Chondrocyte (in vitro differentiated cells): Measurements from ENCODE around the gene ATP2B2. TPM values are rescaled to one million over a fixed set of nuclear protein-coding genes. Genes with fewer than 3 reads are reported as not detected.
A peak's percentile ranks its signal among the peaks of the same experiment; 100 is the strongest.

Source experiments
- DNase-seq: peaks from one replicate; pipeline ENCODE4 v3.0.0; 2021; ENCODE audit warnings: mixed read lengths, low spot score
- H3K27ac Mint-ChIP-seq: one replicate; pipeline ENCODE4 v1.8.0; 2021; ENCODE audit warnings: mild to moderate bottlenecking, moderate library complexity, mixed read lengths; ENCODE audit not compliant: unreplicated experiment
- H3K27me3 Mint-ChIP-seq: 2 replicates; pipeline ENCODE4 v1.8.0; 2021; ENCODE audit warnings: low read depth, mixed read lengths
- H3K36me3 Mint-ChIP-seq: 2 replicates; pipeline ENCODE4 v1.8.0; 2021; ENCODE audit warnings: low read depth, mixed read lengths
- H3K4me1 Mint-ChIP-seq: 2 replicates; pipeline ENCODE4 v1.8.0; 2021; ENCODE audit warnings: low read depth, mild to moderate bottlenecking, mixed read lengths
- H3K4me3 Mint-ChIP-seq: one replicate; pipeline ENCODE4 v1.8.0; 2021; ENCODE audit warnings: mild to moderate bottlenecking, moderate library complexity, mixed read lengths; ENCODE audit not compliant: unreplicated experiment
- H3K9me3 Mint-ChIP-seq: 2 replicates; pipeline ENCODE4 v1.8.0; 2021; ENCODE audit warnings: low read depth, mixed read lengths
- total RNA-seq: library from RNA; stranded (reverse); gene quantifications from 3 replicates; pipeline ENCODE4 v1.2.1, GENCODE V29; 2021
- TF ChIP-seq, protein P1 (sequence below): fragments of 200-600 bp; sonication (generic); IDR thresholded peaks from 2 replicates; pipeline ENCODE4 v1.5.0; 2021; ENCODE audit warnings: antibody characterized with exemption, mild to moderate bottlenecking, moderate library complexity

The ATP2B2 gene
- total RNA-seq, 1 donor from 2014 or later: 0.25 TPM

DNA sequence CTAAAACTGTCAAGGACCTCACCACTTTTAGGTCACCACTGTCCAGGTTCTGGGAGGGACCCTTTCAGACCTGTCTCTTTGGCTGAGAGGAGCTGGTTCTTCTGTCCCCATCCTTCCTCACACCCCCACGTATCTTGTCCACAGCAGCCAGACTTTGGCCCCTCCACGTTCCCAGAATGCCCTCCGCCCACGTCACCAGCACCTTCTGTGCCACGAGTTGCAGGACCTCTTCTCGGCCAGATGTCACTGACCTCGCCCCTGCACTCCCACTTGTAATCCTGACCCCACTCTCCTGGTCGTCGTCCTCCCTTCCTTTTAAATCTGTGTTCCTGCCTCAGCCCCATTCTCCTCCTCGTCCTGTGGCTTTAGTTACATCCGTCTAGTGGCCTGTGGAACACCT is 161.9 kb downstream of the ATP2B2 start:
- TF ChIP-seq, protein P1, sequence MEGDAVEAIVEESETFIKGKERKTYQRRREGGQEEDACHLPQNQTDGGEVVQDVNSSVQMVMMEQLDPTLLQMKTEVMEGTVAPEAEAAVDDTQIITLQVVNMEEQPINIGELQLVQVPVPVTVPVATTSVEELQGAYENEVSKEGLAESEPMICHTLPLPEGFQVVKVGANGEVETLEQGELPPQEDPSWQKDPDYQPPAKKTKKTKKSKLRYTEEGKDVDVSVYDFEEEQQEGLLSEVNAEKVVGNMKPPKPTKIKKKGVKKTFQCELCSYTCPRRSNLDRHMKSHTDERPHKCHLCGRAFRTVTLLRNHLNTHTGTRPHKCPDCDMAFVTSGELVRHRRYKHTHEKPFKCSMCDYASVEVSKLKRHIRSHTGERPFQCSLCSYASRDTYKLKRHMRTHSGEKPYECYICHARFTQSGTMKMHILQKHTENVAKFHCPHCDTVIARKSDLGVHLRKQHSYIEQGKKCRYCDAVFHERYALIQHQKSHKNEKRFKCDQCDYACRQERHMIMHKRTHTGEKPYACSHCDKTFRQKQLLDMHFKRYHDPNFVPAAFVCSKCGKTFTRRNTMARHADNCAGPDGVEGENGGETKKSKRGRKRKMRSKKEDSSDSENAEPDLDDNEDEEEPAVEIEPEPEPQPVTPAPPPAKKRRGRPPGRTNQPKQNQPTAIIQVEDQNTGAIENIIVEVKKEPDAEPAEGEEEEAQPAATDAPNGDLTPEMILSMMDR: no peak
- Mint-ChIP-seq H3K27me3 (peaks cover 19% of the 10 kb centered on the region), H3K4me3 (no peak overlapping the region), H3K36me3 (no peaks in the 10 kb centered on the region), H3K4me1 (no peaks in the 10 kb centered on the region), H3K9me3 (no peaks in the 10 kb centered on the region), H3K27ac (no peak overlapping the region)
- no peak for DNase-seq

DNA sequence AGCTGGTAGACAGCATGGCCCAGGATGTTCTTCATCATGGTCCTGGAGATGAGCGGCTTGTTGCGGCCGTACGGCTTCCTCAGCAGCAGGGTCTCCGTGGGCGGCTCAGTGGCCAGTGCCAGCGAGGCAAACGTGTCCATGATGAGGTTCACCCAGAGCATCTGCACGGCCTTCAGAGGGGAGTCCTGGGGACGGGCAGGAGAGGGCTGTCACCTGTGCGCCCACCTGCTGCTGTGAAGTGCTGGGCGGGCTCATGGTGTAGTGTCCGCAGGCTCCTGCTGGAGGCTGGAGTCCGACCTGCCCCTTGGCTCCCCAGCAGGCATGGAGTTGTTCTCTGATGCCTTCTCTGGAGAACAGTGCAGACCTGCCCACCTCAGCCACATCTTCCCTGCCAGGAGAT is 162.6 kb downstream of the ATP2B2 start:
- Mint-ChIP-seq H3K27me3 (peaks cover 22% of the 10 kb centered on the region), H3K4me3 (no peak overlapping the region), H3K9me3 (no peaks in the 10 kb centered on the region), H3K4me1 (no peaks in the 10 kb centered on the region), H3K27ac (no peak overlapping the region), H3K36me3 (no peaks in the 10 kb centered on the region)
- no peak for DNase-seq
- TF ChIP-seq, protein P1: no peak

DNA sequence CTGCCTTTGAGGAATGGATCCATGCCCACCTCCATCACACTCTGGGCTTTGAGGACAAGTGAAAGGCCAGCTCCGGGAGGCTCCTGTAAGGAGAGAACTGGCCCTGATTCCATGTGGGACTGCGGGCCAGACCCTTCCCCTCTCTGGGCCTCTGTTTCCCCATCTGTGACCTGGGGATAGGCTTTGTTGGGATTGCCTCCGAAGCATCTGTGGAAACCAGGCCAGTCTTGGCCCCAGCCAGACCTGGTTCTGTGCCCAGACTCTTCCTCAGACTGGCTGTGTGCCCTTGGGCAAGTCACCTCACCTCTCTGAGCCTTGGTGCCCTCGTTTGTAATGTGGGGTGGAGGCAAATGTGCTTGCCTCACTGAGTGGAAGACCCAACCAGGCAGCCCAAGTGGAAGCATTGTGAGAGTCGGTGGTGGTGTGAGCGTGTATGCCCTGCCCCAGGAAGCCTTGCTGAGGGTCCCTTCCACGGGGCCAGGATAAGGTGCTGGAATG is 163.4 kb downstream of the ATP2B2 start:
- no peak overlapping the region for H3K27ac Mint-ChIP-seq
- H3K27me3 Mint-ChIP-seq: peaks cover 22% of the 10 kb centered on the region
- peak; percentile 50 for DNase-seq
- no peaks in the 10 kb centered on the region for H3K9me3 Mint-ChIP-seq
- H3K36me3 Mint-ChIP-seq: no peaks in the 10 kb centered on the region
- no peak overlapping the region for H3K4me3 Mint-ChIP-seq
- TF ChIP-seq, protein P1: no peak
- no peaks in the 10 kb centered on the region for H3K4me1 Mint-ChIP-seq

DNA sequence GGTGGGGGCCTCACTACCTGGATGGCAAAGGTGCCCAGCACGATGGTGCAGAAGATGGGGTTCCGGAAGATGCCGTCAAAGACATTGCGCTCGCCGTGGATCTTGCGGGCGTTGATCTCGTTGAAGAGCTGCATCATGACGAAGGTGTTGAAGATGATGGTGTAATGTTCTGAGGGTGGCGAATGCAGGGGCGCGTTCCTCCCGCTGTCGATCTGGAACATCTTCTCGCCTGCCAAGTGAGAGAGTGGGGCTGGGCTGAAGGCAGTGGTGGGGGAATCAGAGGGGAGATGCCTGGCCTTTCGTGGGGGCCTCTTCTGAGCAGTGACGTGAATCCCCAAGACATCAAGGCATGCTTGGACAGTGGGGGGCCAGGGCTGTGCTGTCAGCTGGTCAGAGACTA is 164.9 kb downstream of the ATP2B2 start:
- peaks cover 24% of the 10 kb centered on the region for H3K27me3 Mint-ChIP-seq
- H3K9me3 Mint-ChIP-seq: no peaks in the 10 kb centered on the region
- no peaks in the 10 kb centered on the region for H3K36me3 Mint-ChIP-seq
- no peak overlapping the region for H3K27ac Mint-ChIP-seq
- DNase-seq: peak; percentile 66
- no peak overlapping the region for H3K4me3 Mint-ChIP-seq
- TF ChIP-seq, protein P1: no peak
- no peaks in the 10 kb centered on the region for H3K4me1 Mint-ChIP-seq

DNA sequence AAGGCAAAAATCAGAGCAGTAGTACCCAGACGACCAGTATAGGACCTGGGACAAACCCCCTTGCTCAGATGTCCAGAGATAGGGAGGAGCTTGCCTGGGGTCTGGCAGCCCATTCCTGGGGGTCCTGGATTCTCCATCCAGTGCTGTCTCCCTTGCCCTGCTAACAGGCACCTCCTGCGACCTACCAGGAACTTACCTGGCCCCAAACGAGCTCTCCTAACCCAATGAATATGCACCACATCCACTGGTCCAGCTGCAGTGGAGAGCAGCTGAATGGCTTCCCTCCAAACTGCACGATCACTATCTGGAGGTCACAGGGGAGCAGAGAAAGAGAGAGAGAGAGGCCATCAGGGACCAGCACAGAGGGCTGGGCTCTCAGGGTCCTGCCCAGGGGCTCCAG is 165.3 kb downstream of the ATP2B2 start:
- H3K4me3 Mint-ChIP-seq: no peak overlapping the region
- H3K36me3 Mint-ChIP-seq: no peaks in the 10 kb centered on the region
- TF ChIP-seq, protein P1: no peak
- H3K4me1 Mint-ChIP-seq: no peaks in the 10 kb centered on the region
- no peak for DNase-seq
- H3K9me3 Mint-ChIP-seq: no peaks in the 10 kb centered on the region
- peaks cover 24% of the 10 kb centered on the region for H3K27me3 Mint-ChIP-seq
- H3K27ac Mint-ChIP-seq: no peak overlapping the region
